HepG2 (cell line): Measurements from ENCODE around the gene LIPC. TPM values are rescaled to one million over a fixed set of nuclear protein-coding genes. Genes with fewer than 3 reads are reported as not detected.

Source experiments
- ATAC-seq: fragments of 200-7000 bp; cut with Tn5 transposase; 3 replicates; pipeline ENCODE4 v1.9.1; 2020; ENCODE audit warnings: mild to moderate bottlenecking, moderate library complexity
- BruUV-seq: library from RNA; stranded (reverse); fragments of 400-500 nt; replicated peaks from 2 replicates; lab custom pipeline; 2021; lab: Mats Ljungman, UMichigan
- CTCF ChIA-PET: fragments of 300-600 bp; formaldehyde crosslinking; extraction: SDS; loops from one replicate; lab custom pipeline; 2021; ENCODE audit warnings: low total read pairs, inconsistent platforms, low intra/inter-chr PET ratio; lab: Yijun Ruan, JAX
- POLR2A ChIA-PET: fragments of 350-600 bp; sonication (Branson Sonifier 250); formaldehyde crosslinking; loops from one replicate; lab custom pipeline; 2020; ENCODE audit warnings: antibody characterized with exemption, inconsistent platforms; lab: Yijun Ruan, JAX
- DNase-seq: peaks from one replicate; pipeline ENCODE4 v3.0.0-alpha.2; 2015; ENCODE audit warnings: low spot score
- FAIRE-seq: peaks from 3 replicates; lab custom pipeline; 2011; peaks lifted over from hg19 to GRCh38; lab: Jason Lieb, UNC
- H2AFZ ChIP-seq: one replicate; pipeline ENCODE4 v1.6.1; 2011; ENCODE audit warnings: low read length, inconsistent platforms
- H3K27ac ChIP-seq: fragments of 300-600 bp; 3 replicates; pipeline ENCODE4 v1.8.0; 2011; ENCODE audit warnings: mixed run types, mild to moderate bottlenecking, mixed read lengths, low read length, inconsistent platforms; ENCODE audit not compliant: insufficient read depth; ENCODE audit errors: extremely low read length
- H3K27me3 ChIP-seq, 2 experiments: fragments of 200-600 bp in 1 of 2; 2 replicates in 1 of 2; 3 replicates in 1 of 2; pipeline versions ENCODE4 v1.6.0 to v1.8.0; 2011; ENCODE audit warnings: low read length in 2 of 2, mild to moderate bottlenecking in 2 of 2, moderate library complexity in 2 of 2, inconsistent platforms in 1 of 2; ENCODE audit not compliant: insufficient read depth in 2 of 2, control insufficient read depth in 1 of 2
- H3K36me3 ChIP-seq, 2 experiments: fragments of 200-600 bp in 1 of 2; replicated peaks in 1 of 2; 2 replicates in 1 of 2; 3 replicates in 1 of 2; pipeline versions ENCODE4 v1.5.1 to v1.8.0; 2011; ENCODE audit warnings: low read length in 2 of 2, inconsistent platforms in 1 of 2; ENCODE audit not compliant: insufficient read depth in 2 of 2, control insufficient read depth in 1 of 2
- H3K4me1 ChIP-seq: 2 replicates; pipeline ENCODE4 v1.5.1; 2012; ENCODE audit warnings: low read length, inconsistent platforms; ENCODE audit not compliant: insufficient read depth
- H3K4me2 ChIP-seq: 2 replicates; pipeline ENCODE4 v1.6.0; 2011; ENCODE audit warnings: low read depth, low read length, inconsistent platforms
- H3K4me3 ChIP-seq, 3 experiments: fragments of 200-600 bp in 1 of 3; sonication (generic), shearing (Covaris generic) in 1 of 3; replicated peaks in 1 of 3; 2 replicates each; pipeline ENCODE4 v1.5.1; 2011 to 2016; ENCODE audit warnings: low read length in 3 of 3, inconsistent platforms in 2 of 3, low read depth in 2 of 3, mild to moderate bottlenecking in 2 of 3, control low read depth in 1 of 3, mixed read lengths in 1 of 3; ENCODE audit not compliant: insufficient read depth in 1 of 3
- H3K79me2 ChIP-seq: one replicate; pipeline ENCODE4 v1.6.1; 2011; ENCODE audit warnings: low read length, inconsistent platforms; ENCODE audit not compliant: insufficient read depth
- H3K9ac ChIP-seq: 2 replicates; pipeline ENCODE4 v1.6.0; 2011; ENCODE audit warnings: mild to moderate bottlenecking, low read depth, low read length, inconsistent platforms; ENCODE audit not compliant: insufficient read depth
- H3K9me3 ChIP-seq: 2 replicates; pipeline ENCODE4 v1.5.1; 2012; ENCODE audit warnings: mild to moderate bottlenecking, low read length
- H4K20me1 ChIP-seq: 2 replicates; pipeline ENCODE4 v1.6.0; 2011; ENCODE audit warnings: inconsistent platforms, mild to moderate bottlenecking, low read length, moderate library complexity; ENCODE audit not compliant: insufficient read depth
- AGO1 ChIP-seq: fragments of 200-400 bp; formaldehyde crosslinking; IDR thresholded peaks from 2 replicates; pipeline ENCODE4 v1.6.1; 2017; ENCODE audit warnings: mild to moderate bottlenecking, low read depth, low read length, moderate library complexity; ENCODE audit not compliant: poor library complexity, severe bottlenecking
- ATF3 ChIP-seq: sonication (generic); formaldehyde crosslinking; IDR thresholded peaks from 2 replicates; pipeline ENCODE4 v1.4.0; 2020; ENCODE audit warnings: missing genetic modification reagents
- GABPB1 ChIP-seq: IDR thresholded peaks from 2 replicates; pipeline ENCODE4 v1.6.1; 2016; ENCODE audit warnings: mild to moderate bottlenecking, missing genetic modification reagents, moderate library complexity, missing compliant biosample characterization
- HES4 ChIP-seq: sonication (generic); formaldehyde crosslinking; IDR thresholded peaks from 2 replicates; pipeline ENCODE4 v1.9.0; 2021; ENCODE audit warnings: mild to moderate bottlenecking, missing genetic modification reagents, borderline replicate concordance
- STAT5B ChIP-seq: sonication (generic); formaldehyde crosslinking; IDR thresholded peaks from 2 replicates; pipeline ENCODE4 v1.4.0; 2020; ENCODE audit warnings: missing genetic modification reagents
- TOE1 ChIP-seq: sonication (generic); formaldehyde crosslinking; IDR thresholded peaks from 2 replicates; pipeline ENCODE4 v1.4.0; 2020; ENCODE audit warnings: mild to moderate bottlenecking, missing genetic modification reagents
- U2AF2 ChIP-seq: fragments of 200-400 bp; formaldehyde crosslinking; IDR thresholded peaks from 2 replicates; pipeline ENCODE4 v1.6.1; 2017; ENCODE audit warnings: low read depth, mild to moderate bottlenecking, low read length
- YEATS4 ChIP-seq: sonication (generic); formaldehyde crosslinking; IDR thresholded peaks from 2 replicates; pipeline ENCODE4 v1.4.0; 2020; ENCODE audit warnings: missing genetic modification reagents, borderline replicate concordance
- ZBTB34 ChIP-seq: sonication (generic); formaldehyde crosslinking; IDR thresholded peaks from 2 replicates; pipeline ENCODE4 v1.8.0; 2022; ENCODE audit warnings: mild to moderate bottlenecking, missing genetic modification reagents
- ZNF251 ChIP-seq: sonication (generic); formaldehyde crosslinking; IDR thresholded peaks from 2 replicates; pipeline ENCODE4 v1.9.0; 2021; ENCODE audit warnings: mild to moderate bottlenecking, missing genetic modification reagents
- ZNF264 ChIP-seq: sonication (generic); formaldehyde crosslinking; IDR thresholded peaks from 2 replicates; pipeline ENCODE4 v1.4.0; 2020; ENCODE audit warnings: missing genetic modification reagents
- ZNF737 ChIP-seq: sonication (generic); formaldehyde crosslinking; IDR thresholded peaks from 2 replicates; pipeline ENCODE4 v1.5.0; 2020; ENCODE audit warnings: missing genetic modification reagents, mild to moderate bottlenecking, borderline replicate concordance
- WGBS: methylation state at CpG from one replicate; pipeline ENCODE4 v1.1.6; 2017; ENCODE audit warnings: low lambda C conversion rate; 5-methylcytosine and 5-hydroxymethylcytosine counted together
- in situ Hi-C: cut with HindIII; loops from 2 replicates; pipeline ENCODE4 v1.10.0; 2017; ENCODE audit warnings: low pct_unique_long_range_greater_than_20kb; ENCODE audit not compliant: extremely low pct_ligation_motif_present
- intact Hi-C: fragments of 100-400 bp; cut with micrococcal nuclease; formaldehyde crosslinking; loops from one replicate; pipeline ENCODE4 v1.10.0; 2022; ENCODE audit not compliant: unreplicated experiment
- polyA plus RNA-seq, 8 experiments: library from polyadenylated mRNA; depleted of rRNA in 3 of 8; stranded (reverse) in 7 of 8; unstranded in 1 of 8; fragments of >200 nt; fragmentation: Illumina TruSeq in 4 of 8; extraction: Trizol in 4 of 8; gene quantifications; 2 replicates each; pipeline versions ENCODE4 v1.2.1 to v1.2.3, GENCODE V29; 2011 to 2016; ENCODE audit warnings: low read depth in 4 of 8, missing spikeins in 1 of 8, mixed read lengths in 1 of 8; ENCODE audit not compliant: insufficient read depth in 1 of 8
- total RNA-seq, 5 experiments: library from RNA; depleted of rRNA; stranded (reverse); fragments of >200 nt; fragmentation: Illumina TruSeq; extraction: Trizol; gene quantifications; 2 replicates each; pipeline ENCODE4 v1.2.3, GENCODE V29; 2016; ENCODE audit warnings: low read depth in 1 of 5
- TF ChIP-seq, protein P1 (sequence below): sonication (generic); formaldehyde crosslinking; IDR thresholded peaks from 2 replicates; pipeline ENCODE4 v1.4.0; 2020; ENCODE audit warnings: mild to moderate bottlenecking, missing genetic modification reagents

LIPC gene
- total and polyA plus RNA-seq, 2 of the 13 experiments (the other 11 are each of a cell fraction or from before 2014, with no cell fraction given) = 26.0 to 38.0 TPM

GRCh38 chr15:58522391-58522790, 90.6 kb downstream of the LIPC start (continued):
- TF ChIP-seq ZBTB34 (CRISPR knock-in tag) (no peak), STAT5B (CRISPR knock-in tag) (no peak), ZNF737 (CRISPR knock-in tag) (no peak), GABPB1 (no peak), ZNF251 (no peak), YEATS4 (CRISPR knock-in tag) (no peak)

- DNase-seq (no peak), FAIRE-seq (no peak), ATAC-seq (no peak)
- Histone ChIP-seq H3K79me2 (no peaks in the 10 kb centered on the region), H3K4me3 (no peak overlapping the region), H3K9me3 (no peaks in the 10 kb centered on the region), H2AFZ (no peak overlapping the region), H3K27me3 (no peaks in the 10 kb centered on the region), H3K9ac (no peak overlapping the region), H3K4me1 (peaks cover 44% of the 10 kb centered on the region), H3K4me2 (no peak overlapping the region), H3K36me3 (no peaks in the 10 kb centered on the region), H3K27ac (no peak overlapping the region), H4K20me1 (no peaks in the 10 kb centered on the region)
- CTCF ChIA-PET = no interaction called here
- POLR2A ChIA-PET = interaction anchor here (0.8 kb wide), 2 partner anchors 24 to 45 kb away, joined by 3 to 4 read pairs; no protein-coding TSS in a partner anchor
- 95% methylated on average over 4 of the region's 9 CpGs for WGBS
- no TSS peak for BruUV-seq
- intact Hi-C loops (no loop called here), in situ Hi-C loops (loop anchor here (10.0 kb wide), 1 partner anchor 48 kb away; no protein-coding TSS in a partner anchor)
- TF ChIP-seq AGO1 (no peak), ATF3 (CRISPR knock-in tag) (no peak), ZNF264 (CRISPR knock-in tag) (no peak), HES4 (CRISPR knock-in tag) (no peak), U2AF2 (no peak), TOE1 (CRISPR knock-in tag) (no peak)
- TF ChIP-seq, protein P1, sequence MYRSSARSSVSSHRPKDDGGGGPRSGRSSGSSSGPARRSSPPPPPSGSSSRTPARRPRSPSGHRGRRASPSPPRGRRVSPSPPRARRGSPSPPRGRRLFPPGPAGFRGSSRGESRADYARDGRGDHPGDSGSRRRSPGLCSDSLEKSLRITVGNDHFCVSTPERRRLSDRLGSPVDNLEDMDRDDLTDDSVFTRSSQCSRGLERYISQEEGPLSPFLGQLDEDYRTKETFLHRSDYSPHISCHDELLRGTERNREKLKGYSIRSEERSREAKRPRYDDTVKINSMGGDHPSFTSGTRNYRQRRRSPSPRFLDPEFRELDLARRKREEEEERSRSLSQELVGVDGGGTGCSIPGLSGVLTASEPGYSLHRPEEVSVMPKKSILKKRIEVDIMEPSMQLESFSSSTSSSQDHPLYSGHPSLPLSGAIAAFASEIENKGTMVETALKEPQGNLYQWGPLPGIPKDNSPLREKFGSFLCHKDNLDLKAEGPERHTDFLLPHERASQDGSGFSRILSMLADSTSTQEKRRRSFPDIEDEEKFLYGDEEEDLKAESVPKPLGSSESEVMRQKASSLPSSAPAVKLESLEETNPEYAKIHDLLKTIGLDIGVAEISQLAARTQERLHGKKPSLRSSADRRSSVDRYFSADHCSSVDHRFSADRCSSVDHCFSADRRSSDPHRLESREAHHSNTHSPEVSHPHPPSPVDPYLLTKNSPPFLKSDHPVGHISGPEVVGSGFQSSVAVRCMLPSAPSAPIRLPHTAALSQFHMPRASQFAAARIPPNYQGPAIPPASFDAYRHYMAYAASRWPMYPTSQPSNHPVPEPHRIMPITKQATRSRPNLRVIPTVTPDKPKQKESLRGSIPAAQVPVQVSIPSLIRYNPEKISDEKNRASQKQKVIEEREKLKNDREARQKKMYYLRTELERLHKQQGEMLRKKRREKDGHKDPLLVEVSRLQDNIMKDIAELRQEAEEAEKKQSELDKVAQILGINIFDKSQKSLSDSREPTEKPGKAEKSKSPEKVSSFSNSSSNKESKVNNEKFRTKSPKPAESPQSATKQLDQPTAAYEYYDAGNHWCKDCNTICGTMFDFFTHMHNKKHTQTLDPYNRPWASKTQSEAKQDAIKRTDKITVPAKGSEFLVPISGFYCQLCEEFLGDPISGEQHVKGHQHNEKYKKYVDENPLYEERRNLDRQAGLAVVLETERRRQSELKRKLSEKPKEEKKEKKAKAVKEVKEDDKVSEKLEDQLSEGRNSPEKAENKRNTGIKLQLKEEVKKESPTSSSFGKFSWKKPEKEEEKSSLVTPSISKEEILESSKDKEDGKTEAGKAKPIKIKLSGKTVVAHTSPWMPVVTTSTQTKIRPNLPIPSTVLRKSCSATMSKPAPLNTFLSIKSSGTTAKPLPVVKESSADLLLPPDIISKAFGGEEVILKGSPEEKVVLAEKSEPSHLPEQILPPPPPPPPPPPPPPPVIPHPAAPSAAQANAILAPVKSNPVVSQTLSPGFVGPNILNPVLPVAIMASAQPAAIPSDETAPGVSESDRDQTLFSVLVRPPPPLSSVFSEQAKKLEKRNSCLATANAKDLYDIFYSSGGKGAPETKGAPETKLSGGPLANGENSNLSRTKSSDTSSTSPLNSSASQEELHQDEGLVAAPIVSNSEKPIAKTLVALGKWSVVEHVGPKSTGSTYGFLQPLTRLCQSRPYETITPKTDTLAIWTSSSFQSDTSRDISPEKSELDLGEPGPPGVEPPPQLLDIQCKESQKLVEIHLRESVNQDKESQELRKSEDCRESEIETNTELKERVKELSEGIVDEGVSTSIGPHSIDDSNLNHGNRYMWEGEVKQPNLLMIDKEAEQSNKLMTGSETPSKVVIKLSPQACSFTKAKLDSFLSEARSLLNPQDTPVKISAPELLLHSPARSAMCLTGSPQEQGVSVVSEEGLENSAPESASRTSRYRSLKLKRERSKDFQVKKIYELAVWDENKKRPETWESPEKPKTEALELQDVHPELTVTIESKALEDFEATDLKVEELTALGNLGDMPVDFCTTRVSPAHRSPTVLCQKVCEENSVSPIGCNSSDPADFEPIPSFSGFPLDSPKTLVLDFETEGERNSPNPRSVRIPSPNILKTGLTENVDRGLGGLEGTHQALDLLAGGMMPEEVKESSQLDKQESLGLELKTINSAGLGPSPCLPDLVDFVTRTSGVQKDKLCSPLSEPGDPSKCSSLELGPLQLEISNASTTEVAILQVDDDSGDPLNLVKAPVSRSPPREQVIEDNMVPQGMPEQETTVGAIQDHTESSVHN = no peak
Measured at GRCh38 chr15:58522865-58523264, 91.1 kb downstream of the LIPC start.
